ENCODE measurements around the gene POU2AF3.
A peak's percentile ranks its signal among the peaks of the same experiment; 100 is the strongest.

DNA sequence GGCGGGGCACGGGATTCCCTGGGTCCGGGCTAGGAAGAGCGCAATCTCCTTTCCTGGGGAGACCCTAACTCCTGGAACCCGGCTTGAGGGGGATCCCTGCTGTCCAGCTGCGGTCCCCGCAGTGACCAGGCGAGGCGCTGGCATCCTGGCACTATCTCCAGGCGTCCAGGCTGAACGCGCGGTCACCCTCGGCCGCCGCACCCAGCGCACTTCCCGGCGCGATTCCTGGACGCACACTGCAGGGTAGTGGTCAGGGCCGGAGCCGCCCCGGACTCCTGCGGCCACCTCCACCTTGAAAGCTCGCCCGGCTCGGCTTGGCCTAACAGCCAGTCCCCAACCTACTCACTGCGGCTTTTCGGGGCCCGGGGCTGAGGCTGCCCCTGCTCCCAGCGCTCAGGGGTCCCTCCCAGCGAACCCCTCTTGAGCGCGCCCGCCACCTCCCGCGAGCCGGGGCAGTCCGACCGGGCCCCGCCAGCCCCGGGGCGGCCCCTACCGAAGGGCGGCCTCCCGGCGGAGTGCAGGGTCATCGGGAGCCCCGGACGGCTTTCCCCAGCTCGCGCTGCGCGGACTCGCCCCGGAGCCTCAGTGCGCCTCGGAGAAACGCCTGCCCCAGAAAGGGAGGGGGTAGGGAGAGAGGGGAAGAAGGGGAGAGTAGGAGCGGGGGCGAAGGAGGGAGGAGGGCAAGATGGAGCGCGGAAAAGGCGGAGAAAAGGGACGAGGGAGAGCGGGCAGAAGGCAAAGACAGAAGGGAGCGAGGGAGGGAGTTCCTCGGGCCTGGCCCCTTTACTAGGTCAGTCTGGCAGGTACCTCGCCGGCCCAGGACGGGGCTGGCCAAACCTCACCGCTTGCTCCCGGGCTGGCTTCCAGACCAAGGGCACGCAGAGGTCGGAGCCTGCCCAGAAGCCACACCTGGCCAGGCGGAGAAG lies 1.0 kb downstream of the POU2AF3 start:
- TF ChIP-seq CTCF (conservative IDR thresholded peaks at IDR 0.05) (peak; percentile 83), EZH2 (IDR thresholded peaks at IDR 0.05; ENCODE audit: low read depth) (no peak)
